SK-N-MC (cell line): ENCODE results near the gene LRRC4B.

Source experiments
- EZH2 ChIP-seq: fragments of 200-600 bp; sonication (generic); IDR thresholded peaks from one replicate; pipeline ENCODE4 v1.6.1; 2017; ENCODE audit warnings: antibody characterized with exemption
- POLR2AphosphoS5 ChIP-seq: IDR thresholded peaks from 2 replicates; pipeline ENCODE4 v1.6.1; 2012; ENCODE audit warnings: mild to moderate bottlenecking, low read depth, low read length, borderline replicate concordance

- TF ChIP-seq POLR2AphosphoS5 (no peak), EZH2 (no peak)
Observed at GRCh38 chr19:50500753-50501151, 67.5 kb downstream of the LRRC4B start.
